ENCODE measurements around the gene MTHFD1. TPM values are rescaled to one million over a fixed set of nuclear protein-coding genes. Genes with fewer than 3 reads are reported as not detected.

The MTHFD1 gene
- total RNA-seq, 1 experiment from 2014 or later: 226 TPM

GRCh38 chr14:64493455-64493854, 105.3 kb downstream of the MTHFD1 start (continued):
- TF ChIP-seq, protein P1, sequence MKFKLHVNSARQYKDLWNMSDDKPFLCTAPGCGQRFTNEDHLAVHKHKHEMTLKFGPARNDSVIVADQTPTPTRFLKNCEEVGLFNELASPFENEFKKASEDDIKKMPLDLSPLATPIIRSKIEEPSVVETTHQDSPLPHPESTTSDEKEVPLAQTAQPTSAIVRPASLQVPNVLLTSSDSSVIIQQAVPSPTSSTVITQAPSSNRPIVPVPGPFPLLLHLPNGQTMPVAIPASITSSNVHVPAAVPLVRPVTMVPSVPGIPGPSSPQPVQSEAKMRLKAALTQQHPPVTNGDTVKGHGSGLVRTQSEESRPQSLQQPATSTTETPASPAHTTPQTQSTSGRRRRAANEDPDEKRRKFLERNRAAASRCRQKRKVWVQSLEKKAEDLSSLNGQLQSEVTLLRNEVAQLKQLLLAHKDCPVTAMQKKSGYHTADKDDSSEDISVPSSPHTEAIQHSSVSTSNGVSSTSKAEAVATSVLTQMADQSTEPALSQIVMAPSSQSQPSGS (CRISPR knock-in tag; IDR thresholded peaks at IDR 0.05; ENCODE audit: borderline replicate concordance, low read depth): no peak
- no peak for TF ChIP-seq JUN (CRISPR knock-in tag; IDR thresholded peaks at IDR 0.05)

DNA sequence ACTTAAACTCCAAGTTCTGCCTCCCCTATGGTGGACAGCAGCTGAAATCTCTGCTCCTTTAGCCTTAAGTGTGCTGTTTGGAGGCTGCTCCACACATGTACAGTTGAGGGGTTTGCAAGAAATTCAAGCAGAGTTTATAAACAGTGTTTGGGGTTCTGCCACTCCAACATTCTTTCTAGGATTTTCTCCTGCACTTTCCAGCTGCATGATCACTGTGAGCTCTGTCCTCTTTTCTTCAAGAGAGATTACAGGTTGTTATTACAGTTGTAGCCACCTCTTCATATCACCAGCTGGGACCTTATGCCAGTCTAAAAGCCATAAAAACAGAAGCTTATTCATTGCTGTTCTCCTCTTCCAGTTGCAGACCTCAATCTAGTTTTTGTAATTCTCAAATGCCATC, 107.1 kb downstream of the MTHFD1 start:
- H3K27me3 Mint-ChIP-seq (ENCODE audit: low read depth): no peaks in the 10 kb centered on the region
- DNase-seq (ENCODE audit: low spot score): no peak
- no peak for ATAC-seq
- TF ChIP-seq ZNF396 (CRISPR knock-in tag; IDR thresholded peaks at IDR 0.05; ENCODE audit: borderline replicate concordance) (no peak), MAX (CRISPR knock-in tag; IDR thresholded peaks at IDR 0.05) (no peak), RELA (CRISPR knock-in tag; IDR thresholded peaks at IDR 0.05; ENCODE audit: borderline replicate concordance) (no peak), SMAD4 (CRISPR knock-in tag; IDR thresholded peaks at IDR 0.05) (no peak), FOXJ3 (CRISPR knock-in tag; IDR thresholded peaks at IDR 0.05; ENCODE audit: borderline replicate concordance) (no peak), ATF1 (CRISPR knock-in tag; IDR thresholded peaks at IDR 0.05) (no peak), ETV6 (CRISPR knock-in tag; IDR thresholded peaks at IDR 0.05) (no peak), ZNF263 (CRISPR knock-in tag; IDR thresholded peaks at IDR 0.05; ENCODE audit: low read depth) (no peak), PRRX2 (CRISPR knock-in tag; IDR thresholded peaks at IDR 0.05) (no peak), TEAD1 (CRISPR knock-in tag; IDR thresholded peaks at IDR 0.05) (no peak)
- TF ChIP-seq, protein P2, sequence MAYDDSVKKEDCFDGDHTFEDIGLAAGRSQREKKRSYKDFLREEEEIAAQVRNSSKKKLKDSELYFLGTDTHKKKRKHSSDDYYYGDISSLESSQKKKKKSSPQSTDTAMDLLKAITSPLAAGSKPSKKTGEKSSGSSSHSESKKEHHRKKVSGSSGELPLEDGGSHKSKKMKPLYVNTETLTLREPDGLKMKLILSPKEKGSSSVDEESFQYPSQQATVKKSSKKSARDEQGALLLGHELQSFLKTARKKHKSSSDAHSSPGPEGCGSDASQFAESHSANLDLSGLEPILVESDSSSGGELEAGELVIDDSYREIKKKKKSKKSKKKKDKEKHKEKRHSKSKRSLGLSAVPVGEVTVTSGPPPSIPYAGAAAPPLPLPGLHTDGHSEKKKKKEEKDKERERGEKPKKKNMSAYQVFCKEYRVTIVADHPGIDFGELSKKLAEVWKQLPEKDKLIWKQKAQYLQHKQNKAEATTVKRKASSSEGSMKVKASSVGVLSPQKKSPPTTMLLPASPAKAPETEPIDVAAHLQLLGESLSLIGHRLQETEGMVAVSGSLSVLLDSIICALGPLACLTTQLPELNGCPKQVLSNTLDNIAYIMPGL (CRISPR knock-in tag; IDR thresholded peaks at IDR 0.05): no peak
- TF ChIP-seq, protein P3, sequence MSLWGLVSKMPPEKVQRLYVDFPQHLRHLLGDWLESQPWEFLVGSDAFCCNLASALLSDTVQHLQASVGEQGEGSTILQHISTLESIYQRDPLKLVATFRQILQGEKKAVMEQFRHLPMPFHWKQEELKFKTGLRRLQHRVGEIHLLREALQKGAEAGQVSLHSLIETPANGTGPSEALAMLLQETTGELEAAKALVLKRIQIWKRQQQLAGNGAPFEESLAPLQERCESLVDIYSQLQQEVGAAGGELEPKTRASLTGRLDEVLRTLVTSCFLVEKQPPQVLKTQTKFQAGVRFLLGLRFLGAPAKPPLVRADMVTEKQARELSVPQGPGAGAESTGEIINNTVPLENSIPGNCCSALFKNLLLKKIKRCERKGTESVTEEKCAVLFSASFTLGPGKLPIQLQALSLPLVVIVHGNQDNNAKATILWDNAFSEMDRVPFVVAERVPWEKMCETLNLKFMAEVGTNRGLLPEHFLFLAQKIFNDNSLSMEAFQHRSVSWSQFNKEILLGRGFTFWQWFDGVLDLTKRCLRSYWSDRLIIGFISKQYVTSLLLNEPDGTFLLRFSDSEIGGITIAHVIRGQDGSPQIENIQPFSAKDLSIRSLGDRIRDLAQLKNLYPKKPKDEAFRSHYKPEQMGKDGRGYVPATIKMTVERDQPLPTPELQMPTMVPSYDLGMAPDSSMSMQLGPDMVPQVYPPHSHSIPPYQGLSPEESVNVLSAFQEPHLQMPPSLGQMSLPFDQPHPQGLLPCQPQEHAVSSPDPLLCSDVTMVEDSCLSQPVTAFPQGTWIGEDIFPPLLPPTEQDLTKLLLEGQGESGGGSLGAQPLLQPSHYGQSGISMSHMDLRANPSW (CRISPR knock-in tag; conservative IDR thresholded peaks at IDR 0.05; ENCODE audit: low read depth): no peak
- TF ChIP-seq, protein P4, sequence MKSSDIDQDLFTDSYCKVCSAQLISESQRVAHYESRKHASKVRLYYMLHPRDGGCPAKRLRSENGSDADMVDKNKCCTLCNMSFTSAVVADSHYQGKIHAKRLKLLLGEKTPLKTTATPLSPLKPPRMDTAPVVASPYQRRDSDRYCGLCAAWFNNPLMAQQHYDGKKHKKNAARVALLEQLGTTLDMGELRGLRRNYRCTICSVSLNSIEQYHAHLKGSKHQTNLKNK (CRISPR knock-in tag; IDR thresholded peaks at IDR 0.05): no peak
- H3K4me1 Mint-ChIP-seq: no peaks in the 10 kb centered on the region
- CTCF ChIA-PET: interaction anchor here (2.1 kb wide), 1 partner anchor 65 kb away, joined by 5 read pairs; no protein-coding TSS in a partner anchor
- H3K9me3 Mint-ChIP-seq: no peaks in the 10 kb centered on the region
- POLR2A ChIA-PET: interaction anchor here (0.5 kb wide), 1 partner anchor 9 kb away, joined by 3 read pairs; the partner anchor contains the start of gene ZBTB1
- H3K27ac Mint-ChIP-seq: no peak overlapping the region
- H3K4me3 Mint-ChIP-seq: no peak overlapping the region
- peaks cover 21% of the 10 kb centered on the region for H3K36me3 Mint-ChIP-seq

- Mint-ChIP-seq H3K36me3 (peaks cover 9% of the 10 kb centered on the region), H3K9me3 (no peaks in the 10 kb centered on the region), H3K4me1 (peaks cover 6% of the 10 kb centered on the region), H3K4me3 (no peak overlapping the region), H3K27ac (peak overlapping the region; percentile 73; the same call in 1 of the 2 replicates), H3K27me3 (ENCODE audit: low read depth) (no peaks in the 10 kb centered on the region)
- DNase-seq (ENCODE audit: low spot score) (no peak), ATAC-seq (no peak)
- ChIA-PET POLR2A (interaction anchor here (0.6 kb wide), 1 partner anchor 12 kb away, joined by 3 read pairs; no protein-coding TSS in a partner anchor), CTCF (interaction anchor here (1.0 kb wide), 1 partner anchor 67 kb away, joined by 4 read pairs; no protein-coding TSS in a partner anchor)
- TF ChIP-seq E2F5 (CRISPR knock-in tag; IDR thresholded peaks at IDR 0.05) (no peak), SOX15 (CRISPR knock-in tag; IDR thresholded peaks at IDR 0.05) (no peak), CBFB (CRISPR knock-in tag; IDR thresholded peaks at IDR 0.05; ENCODE audit: low read depth) (no peak), OVOL2 (CRISPR knock-in tag; IDR thresholded peaks at IDR 0.05; ENCODE audit: borderline replicate concordance) (no peak), AFF4 (CRISPR knock-in tag; IDR thresholded peaks at IDR 0.05; ENCODE audit: borderline replicate concordance) (no peak), KAT7 (CRISPR knock-in tag; IDR thresholded peaks at IDR 0.05; ENCODE audit: borderline replicate concordance) (no peak)
- TF ChIP-seq, protein P5, sequence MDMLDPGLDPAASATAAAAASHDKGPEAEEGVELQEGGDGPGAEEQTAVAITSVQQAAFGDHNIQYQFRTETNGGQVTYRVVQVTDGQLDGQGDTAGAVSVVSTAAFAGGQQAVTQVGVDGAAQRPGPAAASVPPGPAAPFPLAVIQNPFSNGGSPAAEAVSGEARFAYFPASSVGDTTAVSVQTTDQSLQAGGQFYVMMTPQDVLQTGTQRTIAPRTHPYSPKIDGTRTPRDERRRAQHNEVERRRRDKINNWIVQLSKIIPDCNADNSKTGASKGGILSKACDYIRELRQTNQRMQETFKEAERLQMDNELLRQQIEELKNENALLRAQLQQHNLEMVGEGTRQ (CRISPR knock-in tag; IDR thresholded peaks at IDR 0.05): no peak
Observed at GRCh38 chr14:64496764-64497163, 108.6 kb downstream of the MTHFD1 start.
